Gastroesophageal sphincter (tissue), 3 donors: ENCODE data around the gene CAMSAP3.

Experiments used
- EP300 ChIP-seq: sonication (generic); formaldehyde crosslinking; IDR thresholded peaks from one replicate; pipeline ENCODE4 v1.6.1; 2017; ENCODE audit warnings: antibody characterized with exemption, mild to moderate bottlenecking
- POLR2A ChIP-seq, 2 donors: fragments of 450-650 bp; IDR thresholded peaks; one replicate each; pipeline ENCODE4 v1.6.1; 2017; ENCODE audit warnings: antibody characterized with exemption in 2 of 2, mild to moderate bottlenecking in 2 of 2, moderate library complexity in 1 of 2
- POLR2AphosphoS5 ChIP-seq: sonication (generic); formaldehyde crosslinking; IDR thresholded peaks from one replicate; pipeline ENCODE4 v1.6.1; 2017; ENCODE audit warnings: antibody characterized with exemption
- TF ChIP-seq, protein P1 (sequence below), 4 experiments: fragments of 200-600 bp in 2 of 4; fragments of 450-650 bp in 2 of 4; sonication (generic) in 1 of 4; IDR thresholded peaks; one replicate each; pipeline ENCODE4 v1.5.1; 2017 to 2019; ENCODE audit warnings: antibody characterized with exemption in 4 of 4, mild to moderate bottlenecking in 2 of 4, moderate library complexity in 2 of 4

DNA sequence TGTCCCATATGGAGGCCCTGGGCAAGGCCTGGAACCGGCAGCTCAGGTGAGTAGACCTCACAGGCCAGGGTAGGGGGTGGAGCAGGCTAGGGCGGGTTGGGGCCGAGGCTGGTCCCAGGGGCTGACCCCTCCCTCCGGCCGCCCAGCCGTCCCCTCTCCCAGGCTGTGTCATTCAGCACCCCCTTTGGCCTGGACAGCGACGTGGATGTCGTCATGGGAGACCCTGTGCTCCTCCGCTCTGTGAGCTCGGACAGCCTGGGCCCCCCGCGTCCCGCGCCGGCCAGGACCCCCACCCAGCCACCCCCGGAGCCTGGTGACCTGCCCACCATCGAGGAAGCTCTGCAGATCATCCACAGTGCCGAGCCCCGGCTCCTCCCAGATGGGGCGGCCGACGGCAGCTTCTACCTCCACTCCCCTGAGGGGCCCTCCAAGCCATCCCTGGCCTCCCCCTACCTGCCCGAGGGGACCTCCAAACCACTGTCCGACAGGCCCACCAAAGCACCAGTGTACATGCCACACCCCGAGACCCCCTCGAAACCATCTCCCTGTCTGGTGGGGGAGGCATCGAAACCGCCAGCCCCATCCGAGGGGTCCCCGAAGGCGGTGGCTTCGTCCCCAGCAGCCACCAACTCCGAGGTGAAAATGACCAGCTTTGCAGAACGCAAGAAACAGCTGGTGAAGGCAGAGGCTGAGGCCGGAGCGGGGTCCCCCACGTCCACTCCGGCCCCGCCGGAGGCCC, 16.0 kb downstream of the CAMSAP3 start:
- TF ChIP-seq, protein P1, sequence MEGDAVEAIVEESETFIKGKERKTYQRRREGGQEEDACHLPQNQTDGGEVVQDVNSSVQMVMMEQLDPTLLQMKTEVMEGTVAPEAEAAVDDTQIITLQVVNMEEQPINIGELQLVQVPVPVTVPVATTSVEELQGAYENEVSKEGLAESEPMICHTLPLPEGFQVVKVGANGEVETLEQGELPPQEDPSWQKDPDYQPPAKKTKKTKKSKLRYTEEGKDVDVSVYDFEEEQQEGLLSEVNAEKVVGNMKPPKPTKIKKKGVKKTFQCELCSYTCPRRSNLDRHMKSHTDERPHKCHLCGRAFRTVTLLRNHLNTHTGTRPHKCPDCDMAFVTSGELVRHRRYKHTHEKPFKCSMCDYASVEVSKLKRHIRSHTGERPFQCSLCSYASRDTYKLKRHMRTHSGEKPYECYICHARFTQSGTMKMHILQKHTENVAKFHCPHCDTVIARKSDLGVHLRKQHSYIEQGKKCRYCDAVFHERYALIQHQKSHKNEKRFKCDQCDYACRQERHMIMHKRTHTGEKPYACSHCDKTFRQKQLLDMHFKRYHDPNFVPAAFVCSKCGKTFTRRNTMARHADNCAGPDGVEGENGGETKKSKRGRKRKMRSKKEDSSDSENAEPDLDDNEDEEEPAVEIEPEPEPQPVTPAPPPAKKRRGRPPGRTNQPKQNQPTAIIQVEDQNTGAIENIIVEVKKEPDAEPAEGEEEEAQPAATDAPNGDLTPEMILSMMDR (IDR thresholded peaks at IDR 0.05), result no peak
- TF ChIP-seq POLR2A (IDR thresholded peaks at IDR 0.05) (no peak), POLR2AphosphoS5 (no peak), EP300 (no peak)
